GM19324 (cell line): Measurements from ENCODE around the gene TEX101.
"Not testable (repeated sequence)": the region's sequence is repeated elsewhere in the genome, so short reads cannot be mapped to it uniquely, and the experiment has no call there.

Experiments
- ATAC-seq: cut with Tn5 transposase; IDR thresholded peaks from one replicate; pipeline ENCODE4 v1.9.1; 2021; ENCODE audit warnings: mild to moderate bottlenecking, moderate library complexity; ENCODE audit not compliant: unreplicated experiment, low FRiP score

TEX101 gene

GRCh38 chr19:43416951-43417623 is 2.4 kb downstream of the TEX101 start:
- ATAC-seq = no peak

- ATAC-seq = no peak
Measured at GRCh38 chr19:43420954-43421353, 6.3 kb downstream of the TEX101 start.

DNA sequence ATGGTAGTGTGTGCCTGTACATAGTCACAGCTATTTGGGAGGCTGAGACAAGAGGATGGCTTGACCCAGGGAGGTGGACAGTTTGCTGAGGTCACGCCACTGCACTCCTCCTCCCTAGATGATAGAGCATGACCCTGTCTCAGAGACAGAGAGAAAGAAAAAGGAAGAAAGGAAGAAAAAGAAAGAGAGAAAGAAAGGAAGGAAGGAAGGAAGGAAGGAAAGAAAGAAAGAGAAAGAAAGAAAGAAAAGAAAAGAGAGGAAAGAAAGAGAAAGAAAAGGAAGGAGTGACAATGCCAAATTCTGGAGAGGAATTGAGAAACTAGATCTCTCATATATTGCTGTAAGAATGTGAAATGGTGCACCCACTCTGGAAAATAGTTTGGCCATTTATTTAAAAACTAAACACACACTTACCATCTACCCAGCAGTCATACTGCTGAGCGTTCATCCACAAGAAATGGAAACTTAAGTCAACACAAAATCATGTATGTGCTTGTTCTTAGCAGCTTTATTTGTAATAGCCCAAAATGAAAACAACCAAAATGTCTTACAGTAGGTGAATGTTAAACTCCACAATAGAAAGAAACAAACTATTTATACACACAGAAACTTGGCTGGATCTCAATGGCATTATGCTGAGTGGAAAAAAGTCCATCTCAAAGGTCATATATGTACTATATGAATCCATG is 7.5 kb downstream of the TEX101 start:
- ATAC-seq = no peak

DNA sequence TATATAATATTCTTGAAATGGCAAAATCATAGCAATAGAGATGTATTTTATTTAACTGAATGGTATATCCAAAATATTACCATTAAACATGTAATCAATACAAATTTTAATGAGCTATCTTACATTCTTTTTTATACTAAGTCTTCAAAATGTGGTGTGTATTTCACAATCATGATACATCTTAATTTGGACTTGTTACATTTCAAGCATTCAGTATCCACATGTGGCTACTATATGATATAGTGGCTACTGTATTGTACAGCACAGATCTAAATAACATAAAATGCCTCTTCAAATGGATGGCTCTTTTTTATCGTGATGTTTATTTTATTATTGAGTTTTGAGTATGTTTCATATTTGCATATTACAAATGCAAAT is 8.0 kb downstream of the TEX101 start:
- ATAC-seq = no peak

GRCh38 chr19:43423779-43424178 is 9.1 kb downstream of the TEX101 start:
- no peak for ATAC-seq

DNA sequence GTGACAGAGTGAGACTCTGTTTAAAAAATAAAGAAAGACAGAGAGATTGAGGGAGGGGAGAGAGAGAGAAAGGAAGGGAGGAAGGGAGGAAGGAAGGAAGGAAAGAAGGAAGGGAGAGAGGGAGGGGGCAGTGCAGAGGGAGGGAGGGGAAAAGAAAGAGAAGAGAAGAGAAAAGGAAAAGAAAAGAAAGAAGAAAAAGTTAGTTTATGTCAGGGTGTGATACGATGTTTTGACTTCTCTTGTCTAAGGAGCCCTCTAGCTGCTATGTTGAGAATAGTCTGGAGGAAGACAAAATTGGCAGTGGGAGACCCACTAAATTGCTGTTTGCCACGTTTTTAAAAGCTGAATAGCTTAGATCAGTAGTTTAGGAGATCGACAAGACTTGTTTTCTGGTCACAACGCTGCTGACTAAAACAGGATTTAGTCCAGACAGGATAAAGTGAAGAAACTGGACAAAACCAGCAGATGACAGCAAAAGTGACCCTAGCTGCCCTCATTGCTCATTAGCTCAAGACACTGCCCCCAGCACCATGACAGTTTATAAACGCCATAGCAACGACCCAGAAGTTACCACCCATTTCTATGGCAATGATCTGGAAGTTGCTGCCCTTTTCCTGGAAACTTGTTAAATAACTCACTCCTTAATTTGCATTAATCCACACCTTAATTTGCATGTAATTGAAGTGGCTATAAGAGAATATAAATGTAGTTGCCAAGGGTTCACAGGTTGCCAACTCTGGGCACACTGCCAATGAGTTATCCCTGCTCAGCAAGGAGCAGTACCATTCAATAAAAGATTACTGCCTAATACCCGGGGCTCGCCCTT is 11.1 kb downstream of the TEX101 start:
- no peak for ATAC-seq

DNA sequence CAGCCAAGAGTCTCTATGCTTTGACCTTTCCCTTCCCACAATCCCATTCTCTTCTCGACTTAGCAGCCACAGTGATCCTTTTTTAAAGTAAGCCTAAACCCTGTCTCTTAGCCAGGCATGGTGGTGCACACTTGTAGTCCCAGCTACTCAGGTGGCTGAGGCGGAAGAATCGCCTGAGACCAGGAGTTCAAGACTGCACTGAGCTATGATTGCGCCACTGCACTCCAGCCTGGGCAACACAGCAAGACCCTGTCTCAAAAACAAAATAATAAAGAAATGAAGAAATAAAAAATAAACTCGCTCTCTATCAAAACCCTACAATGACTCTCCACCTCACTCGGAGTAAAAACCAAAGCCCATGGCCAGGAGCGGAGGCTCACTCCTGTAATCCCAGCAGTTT is 14.7 kb downstream of the TEX101 start:
- ATAC-seq = no peak

DNA sequence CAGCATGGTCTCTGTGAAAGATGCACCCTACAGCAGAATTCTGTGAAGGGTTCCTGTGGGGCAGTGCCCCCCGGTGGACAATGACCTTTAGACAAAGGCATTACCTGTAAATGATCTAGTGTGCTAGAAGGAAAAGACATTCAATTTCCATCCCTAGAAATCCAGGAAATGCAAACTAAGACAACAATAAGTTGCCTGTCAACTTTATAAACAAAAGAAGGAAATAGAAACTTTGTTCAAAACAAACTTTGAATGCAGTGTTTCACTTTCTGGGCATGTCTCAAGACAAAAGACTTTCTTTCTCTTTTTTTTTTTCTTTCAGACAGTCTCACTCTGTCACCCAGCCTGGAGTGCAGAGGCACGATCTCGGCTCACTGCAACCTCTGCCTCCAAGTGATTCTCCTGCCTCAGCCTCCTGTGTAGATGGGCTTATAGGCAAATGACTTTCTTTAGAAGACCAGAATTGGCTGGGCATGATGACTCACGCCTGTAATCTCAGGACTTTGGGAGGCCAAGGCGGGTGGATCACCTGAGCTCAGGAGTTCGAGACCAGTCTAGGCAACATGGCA is 15.5 kb downstream of the TEX101 start:
- ATAC-seq = no peak

GRCh38 chr19:43430976-43431375 is 16.3 kb downstream of the TEX101 start:
- ATAC-seq = no peak

- ATAC-seq = no peak
Measured at GRCh38 chr19:43433358-43433673, 18.6 kb downstream of the TEX101 start.

DNA sequence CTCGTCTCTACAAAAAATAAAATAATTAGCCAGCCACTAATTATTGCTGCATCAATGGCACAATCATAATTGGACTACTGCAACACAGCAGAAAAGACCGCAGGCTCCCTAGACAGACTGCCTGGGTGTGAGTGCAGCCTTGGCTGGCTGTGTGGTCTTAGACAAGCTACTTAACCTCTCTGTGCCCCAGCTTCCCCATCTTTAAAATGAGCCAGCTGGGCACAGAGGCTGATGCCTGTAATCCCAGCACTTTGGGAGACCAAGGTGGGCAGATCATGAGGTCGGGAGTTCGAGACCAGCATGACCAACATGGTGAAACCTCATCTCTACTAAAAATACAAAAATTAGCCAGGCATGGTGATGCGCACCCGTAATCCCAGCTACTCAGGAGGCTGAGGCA is 19.0 kb downstream of the TEX101 start:
- ATAC-seq = no peak

- no peak for ATAC-seq
Measured at GRCh38 chr19:43435775-43436174, 21.1 kb downstream of the TEX101 start.

GRCh38 chr19:43437284-43437683 is 22.6 kb downstream of the TEX101 start:
- not testable (repeated sequence) for ATAC-seq

DNA sequence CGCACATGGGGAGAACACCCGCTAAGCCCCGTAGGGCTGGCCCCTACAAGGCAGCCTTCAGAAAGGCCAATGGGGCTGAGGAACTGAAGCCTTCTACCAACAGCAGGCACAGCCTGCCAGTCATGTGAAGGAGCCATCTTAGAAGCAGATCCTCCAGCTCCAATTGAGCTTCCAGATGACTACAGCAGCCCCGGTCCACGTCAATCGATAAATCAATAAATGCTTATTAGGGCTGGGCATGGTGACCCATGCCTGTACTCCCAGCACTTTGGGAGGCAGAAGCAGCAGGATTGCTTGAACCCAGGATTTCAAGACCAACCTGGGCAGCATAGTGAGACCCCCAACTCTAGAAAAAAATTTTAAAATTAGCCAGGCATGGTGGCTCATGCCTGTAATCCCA is 23.0 kb downstream of the TEX101 start:
- ATAC-seq = no peak

GRCh38 chr19:43438291-43439031 is 23.8 kb downstream of the TEX101 start:
- ATAC-seq = no peak

DNA sequence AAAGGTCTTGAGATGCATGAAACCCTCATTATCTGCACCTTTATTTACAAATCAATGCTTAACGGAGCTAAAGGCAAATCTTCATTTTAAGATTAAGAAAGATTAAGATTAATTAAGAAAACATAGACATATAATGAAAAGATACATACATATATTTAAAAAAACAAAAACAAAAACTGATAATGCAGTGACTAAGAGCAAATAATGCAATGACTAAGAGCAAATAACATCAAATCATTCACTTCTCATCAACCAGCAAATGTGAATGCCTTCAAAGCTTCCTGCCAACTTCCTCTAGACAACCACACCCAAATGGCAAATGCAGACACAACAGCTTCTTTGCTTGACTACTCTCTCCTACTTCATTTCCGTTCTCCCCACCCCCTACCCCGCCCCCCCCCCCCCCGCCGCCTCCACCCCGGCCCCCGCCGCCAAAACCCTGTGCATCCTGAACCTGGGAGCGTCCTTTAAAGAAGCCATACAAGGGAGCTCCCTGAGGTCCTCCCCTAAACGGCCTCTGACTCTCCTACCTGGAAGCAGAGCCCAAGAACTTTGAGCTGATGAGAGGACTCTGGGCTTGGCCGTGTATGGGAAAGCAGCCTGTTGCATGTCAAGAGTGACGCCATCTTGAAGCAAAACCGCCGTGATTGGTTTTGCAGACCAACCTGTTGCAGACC is 24.5 kb downstream of the TEX101 start:
- no peak for ATAC-seq

- ATAC-seq = no peak
Measured at GRCh38 chr19:43439709-43440063, 25.0 kb downstream of the TEX101 start.

GRCh38 chr19:43441716-43442115 is 27.0 kb downstream of the TEX101 start:
- no peak for ATAC-seq

DNA sequence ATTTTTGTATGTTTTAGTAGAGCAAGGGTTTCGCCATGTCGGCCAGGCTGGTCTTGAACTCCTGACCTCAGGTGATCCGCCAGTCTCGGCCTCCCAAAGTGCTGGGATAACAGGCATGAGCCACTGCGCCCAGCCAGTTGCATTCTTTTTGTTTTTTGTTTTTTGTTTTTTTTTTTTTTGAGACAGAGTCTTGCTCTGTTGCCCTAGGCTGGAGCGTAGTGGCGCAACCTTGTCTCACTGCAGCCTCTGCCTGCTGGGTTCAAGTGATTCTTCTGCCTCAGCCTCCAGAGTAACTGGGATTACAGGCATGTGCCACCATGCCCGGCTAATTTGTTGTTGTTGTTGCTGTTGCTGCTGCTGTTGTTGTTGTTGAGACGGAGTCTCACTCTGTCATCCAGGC is 29.4 kb downstream of the TEX101 start:
- ATAC-seq = not testable (repeated sequence)
